ENCODE measurements around the gene CLDN12. TPM values are rescaled to one million over a fixed set of nuclear protein-coding genes. Genes with fewer than 3 reads are reported as not detected.

The CLDN12 gene
- total RNA-seq, 1 donor: 39.8 TPM

- H3K4me1 ChIP-seq (ENCODE audit: insufficient read depth, low read length): no peaks in the 10 kb centered on the region
- no peak overlapping the region for H2AFZ ChIP-seq (ENCODE audit: low read length)
- no peaks in the 10 kb centered on the region for H3K79me2 ChIP-seq (ENCODE audit: insufficient read depth, low read length)
- H3K4me2 ChIP-seq (ENCODE audit: insufficient read depth, low read length): no peak overlapping the region
- H3K27ac ChIP-seq (ENCODE audit: low read depth, low read length): no peak overlapping the region
- no peaks in the 10 kb centered on the region for H3K27me3 ChIP-seq (ENCODE audit: insufficient read depth, low read length)
- peaks cover 2% of the 10 kb centered on the region for H3K9me3 ChIP-seq (ENCODE audit: low read depth, low read length)
- no peak for DNase-seq (ENCODE audit: insufficient read length, low spot score, missing footprints)
- H4K20me1 ChIP-seq (ENCODE audit: insufficient read depth, low read length): no peaks in the 10 kb centered on the region
- no peaks in the 10 kb centered on the region for H3K36me3 ChIP-seq (ENCODE audit: insufficient read depth, low read length)
- no peak for TF ChIP-seq CTCF (IDR thresholded peaks at IDR 0.05; ENCODE audit: extremely low read depth, low read depth, low read length)
- no peak overlapping the region for H3K4me3 ChIP-seq (ENCODE audit: insufficient read depth, low read length)
Measured at GRCh38 chr7:90430614-90431460, 27.6 kb downstream of the CLDN12 start.

- no peak overlapping the region for H2AFZ ChIP-seq (ENCODE audit: low read length)
- H4K20me1 ChIP-seq (ENCODE audit: insufficient read depth, low read length): no peaks in the 10 kb centered on the region
- TF ChIP-seq CTCF (IDR thresholded peaks at IDR 0.05; ENCODE audit: extremely low read depth, low read depth, low read length): no peak
- H3K79me2 ChIP-seq (ENCODE audit: insufficient read depth, low read length): no peaks in the 10 kb centered on the region
- no peaks in the 10 kb centered on the region for H3K36me3 ChIP-seq (ENCODE audit: insufficient read depth, low read length)
- H3K4me3 ChIP-seq (ENCODE audit: insufficient read depth, low read length): no peak overlapping the region
- H3K27ac ChIP-seq (ENCODE audit: low read depth, low read length): no peak overlapping the region
- no peaks in the 10 kb centered on the region for H3K4me1 ChIP-seq (ENCODE audit: insufficient read depth, low read length)
- H3K27me3 ChIP-seq (ENCODE audit: insufficient read depth, low read length): no peaks in the 10 kb centered on the region
- no peak overlapping the region for H3K4me2 ChIP-seq (ENCODE audit: insufficient read depth, low read length)
- H3K9me3 ChIP-seq (ENCODE audit: low read depth, low read length): peaks cover 2% of the 10 kb centered on the region
- DNase-seq (ENCODE audit: insufficient read length, low spot score, missing footprints): no peak
Measured at GRCh38 chr7:90432752-90433151, 29.5 kb downstream of the CLDN12 start.

- no peak for TF ChIP-seq CTCF (IDR thresholded peaks at IDR 0.05; ENCODE audit: extremely low read depth, low read depth, low read length)
- DNase-seq (ENCODE audit: insufficient read length, low spot score, missing footprints): no peak
- H3K27me3 ChIP-seq (ENCODE audit: insufficient read depth, low read length): no peaks in the 10 kb centered on the region
Measured at GRCh38 chr7:90433221-90433620, 30.0 kb downstream of the CLDN12 start.

GRCh38 chr7:90445633-90446032 is 42.4 kb downstream of the CLDN12 start:
- TF ChIP-seq CTCF (IDR thresholded peaks at IDR 0.05; ENCODE audit: extremely low read depth, low read depth, low read length): no peak
- Histone ChIP-seq H2AFZ (ENCODE audit: low read length) (no peak overlapping the region), H3K9me3 (ENCODE audit: low read depth, low read length) (no peaks in the 10 kb centered on the region), H3K4me3 (ENCODE audit: insufficient read depth, low read length) (no peak overlapping the region), H3K4me1 (ENCODE audit: insufficient read depth, low read length) (no peaks in the 10 kb centered on the region), H3K36me3 (ENCODE audit: insufficient read depth, low read length) (no peaks in the 10 kb centered on the region), H3K79me2 (ENCODE audit: insufficient read depth, low read length) (no peaks in the 10 kb centered on the region), H3K27ac (ENCODE audit: low read depth, low read length) (no peak overlapping the region), H3K27me3 (ENCODE audit: insufficient read depth, low read length) (no peaks in the 10 kb centered on the region), H4K20me1 (ENCODE audit: insufficient read depth, low read length) (no peaks in the 10 kb centered on the region), H3K4me2 (ENCODE audit: insufficient read depth, low read length) (no peak overlapping the region)
- no peak for DNase-seq (ENCODE audit: insufficient read length, low spot score, missing footprints)

More at GRCh38 chr7:90433221-90433620, 30.0 kb downstream of the CLDN12 start:
- H3K4me1 ChIP-seq (ENCODE audit: insufficient read depth, low read length): no peaks in the 10 kb centered on the region
- H3K4me3 ChIP-seq (ENCODE audit: insufficient read depth, low read length): no peak overlapping the region
- H2AFZ ChIP-seq (ENCODE audit: low read length): no peak overlapping the region
- no peaks in the 10 kb centered on the region for H3K79me2 ChIP-seq (ENCODE audit: insufficient read depth, low read length)
- no peak overlapping the region for H3K27ac ChIP-seq (ENCODE audit: low read depth, low read length)
- H3K36me3 ChIP-seq (ENCODE audit: insufficient read depth, low read length): no peaks in the 10 kb centered on the region
- H3K4me2 ChIP-seq (ENCODE audit: insufficient read depth, low read length): no peak overlapping the region
- H4K20me1 ChIP-seq (ENCODE audit: insufficient read depth, low read length): no peaks in the 10 kb centered on the region
- H3K9me3 ChIP-seq (ENCODE audit: low read depth, low read length): peaks cover 2% of the 10 kb centered on the region

All from osteoblast (primary cell).